Pancreas (tissue), 10 donors: ENCODE data around the gene PNLIPRP3. TPM values are rescaled to one million over a fixed set of nuclear protein-coding genes. Genes with fewer than 3 reads are reported as not detected.

Experiments used
- ATAC-seq, 4 donors: fragments of 200-7000 bp; cut with Tn5 transposase; one replicate each; pipeline versions ENCODE4 v1.8.0 to v1.9.1; 2020; ENCODE audit warnings: mild to moderate bottlenecking in 4 of 4, moderate library complexity in 4 of 4
- DNase-seq, 6 donors: peaks; one replicate each; pipeline ENCODE4 v3.0.0-alpha.2; 2020
- FAIRE-seq: peaks from 2 replicates; lab custom pipeline; 2012; peaks lifted over from hg19 to GRCh38; lab: Jason Lieb, UNC
- H3K27ac ChIP-seq, 4 donors: fragments of 200-600 bp; sonication (generic); 1 replicate in 3 of 4; 2 replicates in 1 of 4; pipeline versions ENCODE4 v1.5.0 to v1.8.0; 2020
- H3K27me3 ChIP-seq, 4 donors: fragments of 200-600 bp; one replicate each; pipeline ENCODE4 v1.8.0; 2021
- H3K36me3 ChIP-seq, 3 donors: fragments of 200-600 bp; sonication (generic) in 1 of 3; one replicate each; pipeline versions ENCODE4 v1.5.0 to v1.8.0; 2020 to 2021
- H3K4me1 ChIP-seq, 3 donors: fragments of 200-600 bp; one replicate each; pipeline ENCODE4 v1.8.0; 2021
- H3K4me3 ChIP-seq, 4 donors: fragments of 200-600 bp; sonication (generic) in 2 of 4; one replicate each; pipeline versions ENCODE4 v1.5.0 to v1.8.0; 2020 to 2021
- H3K9me3 ChIP-seq, 4 donors: fragments of 200-600 bp; one replicate each; pipeline ENCODE4 v1.8.0; 2021
- CTCF ChIP-seq, 4 donors: fragments of 200-600 bp; sonication (generic) in 3 of 4; IDR thresholded peaks; one replicate each; pipeline versions ENCODE4 v1.5.0 to v1.8.0; 2021; ENCODE audit warnings: antibody characterized with exemption in 4 of 4
- WGBS, 2 donors: extraction: QIAGEN DNeasy Blood & Tissue Kit; methylation state at CpG; one replicate each; pipeline ENCODE4 v1.1.7; 2013; 5-methylcytosine and 5-hydroxymethylcytosine counted together
- intact Hi-C, 3 donors: fragments of 100-400 bp; cut with DNase I; formaldehyde crosslinking; loops; one replicate each; pipeline versions ENCODE4 v1.11.1 to v1.14.2; 2022
- polyA plus RNA-seq, 2 donors: library from polyadenylated mRNA; stranded (reverse); fragments of 200-250 nt; gene quantifications; one replicate each; pipeline ENCODE4 v1.2.3, GENCODE V29; 2013
- total RNA-seq, 6 donors: library from RNA; stranded (reverse); fragmentation: NEBNext Ultra II Directional in 4 of 6; extraction: Animal tissue kit (Norgen Biotek cat#: 25700) in 4 of 6; gene quantifications; one replicate each; pipeline versions ENCODE4 v1.2.1 to v1.2.4, GENCODE V29; 2021 to 2023
- donor health status: healthy with polysubstance abuse.
- donor health status: DM: no; HTN: no; CAD: no; lungs with moderate emphysema.
- donor health status: DM: no; HTN: no; CAD: no.
- donor health status: control.
- donor health status: control.
- donor health status: Bipolar disorder and iron deficiency.
- donor health status: DM: yes; HTN: yes; CAD: no.
- donor health status: DM: no; HTN: no; CAD: no.
- donor health status: DM: no; HTN: no; CAD: no.
- donor health status: DM: yes; HTN: yes; CAD: no.

Gene PNLIPRP3
- total and polyA plus RNA-seq, 8 donors, result 0.09 to 0.32 TPM; not detected in 6

- ATAC-seq (no peak), DNase-seq (no peak), FAIRE-seq (no peak)
- WGBS, 2 donors, result 74 to 88% methylated on average over 2 of the region's 2 CpGs
- Histone ChIP-seq H3K27ac (no peak overlapping the region), H3K4me3 (no peak overlapping the region), H3K36me3 (no peaks in the 10 kb centered on the region), H3K4me1 (no peaks in the 10 kb centered on the region), H3K9me3 (no peaks in the 10 kb centered on the region), H3K27me3 (no peaks in the 10 kb centered on the region)
- intact Hi-C loops, result no loop called here
- no peak for TF ChIP-seq CTCF (IDR thresholded peaks at IDR 0.05)
These were observed 61.8 kb downstream of the PNLIPRP3 start for GRCh38 chr10:116489460-116489859.

GRCh38 chr10:116490028-116490662 lies 62.5 kb downstream of the PNLIPRP3 start:
- Histone ChIP-seq H3K9me3 (no peaks in the 10 kb centered on the region), H3K27me3 (no peaks in the 10 kb centered on the region), H3K27ac (no peak overlapping the region), H3K4me3 (no peak overlapping the region), H3K4me1 (no peaks in the 10 kb centered on the region), H3K36me3 (no peaks in the 10 kb centered on the region)
- ATAC-seq (peak; percentile 56 to 76 (median 68)), FAIRE-seq (peak; percentile 68), DNase-seq (no peak)
- intact Hi-C loops, result no loop called here
- TF ChIP-seq CTCF (IDR thresholded peaks at IDR 0.05), result peak; percentile 43 to 67 (median 55)
- WGBS, 2 donors, result 8 to 11% methylated on average over 2 of the region's 2 CpGs

- 60 to 67% methylated on average over 8 of the region's 8 CpGs for WGBS, 2 donors
These were observed 77.1 kb downstream of the PNLIPRP3 start for GRCh38 chr10:116504786-116505185.

GRCh38 chr10:116510565-116510964 lies 82.9 kb downstream of the PNLIPRP3 start:
- FAIRE-seq (no peak), ATAC-seq (no peak), DNase-seq (no peak)
- Histone ChIP-seq H3K27ac (no peak overlapping the region), H3K4me3 (no peak overlapping the region), H3K27me3 (no peaks in the 10 kb centered on the region), H3K4me1 (peaks cover 0 to 7% (median 0%) of the 10 kb centered on the region in 3 donors), H3K9me3 (no peaks in the 10 kb centered on the region), H3K36me3 (no peaks in the 10 kb centered on the region)
- intact Hi-C loops, result no loop called here
- 46 to 48% methylated on average over 3 of the region's 3 CpGs for WGBS, 2 donors
- no peak for TF ChIP-seq CTCF (IDR thresholded peaks at IDR 0.05)

More at GRCh38 chr10:116504786-116505185, 77.1 kb downstream of the PNLIPRP3 start:
- TF ChIP-seq CTCF (IDR thresholded peaks at IDR 0.05), result no peak
- DNase-seq, result no peak
- Histone ChIP-seq H3K36me3 (no peaks in the 10 kb centered on the region), H3K27me3 (no peaks in the 10 kb centered on the region), H3K9me3 (no peaks in the 10 kb centered on the region), H3K27ac (no peak overlapping the region), H3K4me1 (no peaks in the 10 kb centered on the region), H3K4me3 (no peak overlapping the region)
- FAIRE-seq, result no peak
- ATAC-seq, result no peak
- intact Hi-C loops, result loop anchor here in 1 of 3 donors (5.0 kb wide), 1 partner anchor 288 kb away; no protein-coding TSS in a partner anchor

GRCh38 chr10:116511365-116511764 lies 83.7 kb downstream of the PNLIPRP3 start:
- no peaks in the 10 kb centered on the region for H3K36me3 ChIP-seq
- intact Hi-C loops, result no loop called here
- H3K4me3 ChIP-seq, result no peak overlapping the region
- H3K4me1 ChIP-seq, result peaks cover 0 to 7% (median 0%) of the 10 kb centered on the region in 3 donors
- peak in 1 of 4 donors; percentile 13 for TF ChIP-seq CTCF (IDR thresholded peaks at IDR 0.05)
- H3K27me3 ChIP-seq, result no peaks in the 10 kb centered on the region
- 31 to 36% methylated on average over 3 of the region's 3 CpGs for WGBS, 2 donors
- no peaks in the 10 kb centered on the region for H3K9me3 ChIP-seq
- H3K27ac ChIP-seq, result no peak overlapping the region
- ATAC-seq (peak; percentile 71 to 88 (median 84)), FAIRE-seq (no peak), DNase-seq (peak in 1 of 6 donors; percentile 38)
